GM18867 (cell line): ENCODE measurements around the gene COL8A2.

ENCODE experiments used
- ATAC-seq: cut with Tn5 transposase; IDR thresholded peaks from one replicate; pipeline ENCODE4 v1.9.1; 2021; ENCODE audit warnings: mild to moderate bottlenecking, moderate library complexity; ENCODE audit not compliant: unreplicated experiment

COL8A2 gene

GRCh38 chr1:36137226-36137625 lies 12.2 kb upstream of the COL8A2 start:
- no peak for ATAC-seq

GRCh38 chr1:36136535-36136934 lies 11.5 kb upstream of the COL8A2 start:
- ATAC-seq = no peak

- ATAC-seq = no peak
These were observed 10.8 kb upstream of the COL8A2 start for GRCh38 chr1:36135796-36136195.

GRCh38 chr1:36135330-36135667 lies 10.3 kb upstream of the COL8A2 start:
- ATAC-seq = no peak

DNA sequence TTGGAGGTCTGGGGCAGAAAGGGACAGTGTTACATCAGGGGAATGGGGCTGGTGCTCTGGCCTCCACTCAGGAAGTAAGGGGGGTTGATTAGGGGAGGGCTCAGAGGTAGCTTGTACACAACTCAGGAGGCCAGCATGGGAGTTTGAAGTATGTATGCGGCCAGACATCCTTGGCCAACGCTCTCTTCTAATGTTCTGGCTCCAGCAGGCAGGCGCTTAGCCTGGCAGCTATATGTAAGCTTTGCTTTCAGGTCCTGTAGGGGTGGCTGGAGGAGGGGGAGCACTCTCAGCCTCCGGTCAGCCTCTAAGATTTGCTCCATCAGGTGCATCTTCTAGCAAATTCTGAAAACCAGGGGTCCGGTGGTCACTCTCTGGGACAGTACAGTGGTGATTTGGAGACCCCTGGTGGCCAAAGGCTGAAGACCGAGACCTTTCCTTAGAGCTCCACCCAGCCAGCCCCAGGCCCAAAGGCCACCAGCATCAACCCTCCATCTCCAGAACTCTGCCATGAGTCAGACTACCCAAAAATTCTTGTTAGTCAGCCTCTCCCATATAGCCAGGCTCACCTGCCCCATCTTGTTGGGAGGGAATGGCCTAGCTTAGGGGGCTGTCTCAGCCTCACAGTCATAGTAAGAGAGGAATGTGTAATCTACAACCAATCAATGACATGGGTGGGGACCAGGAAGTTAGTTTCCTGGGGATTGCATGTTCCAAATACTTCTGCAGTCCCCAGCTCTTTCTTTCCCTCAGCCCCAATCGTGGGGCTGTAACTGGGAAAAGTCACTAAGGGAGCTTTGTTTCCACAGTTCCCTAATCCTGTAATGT lies 9.7 kb upstream of the COL8A2 start:
- no peak for ATAC-seq

GRCh38 chr1:36134031-36134430 lies 9.0 kb upstream of the COL8A2 start:
- no peak for ATAC-seq

GRCh38 chr1:36133484-36133883 lies 8.5 kb upstream of the COL8A2 start:
- ATAC-seq = no peak

DNA sequence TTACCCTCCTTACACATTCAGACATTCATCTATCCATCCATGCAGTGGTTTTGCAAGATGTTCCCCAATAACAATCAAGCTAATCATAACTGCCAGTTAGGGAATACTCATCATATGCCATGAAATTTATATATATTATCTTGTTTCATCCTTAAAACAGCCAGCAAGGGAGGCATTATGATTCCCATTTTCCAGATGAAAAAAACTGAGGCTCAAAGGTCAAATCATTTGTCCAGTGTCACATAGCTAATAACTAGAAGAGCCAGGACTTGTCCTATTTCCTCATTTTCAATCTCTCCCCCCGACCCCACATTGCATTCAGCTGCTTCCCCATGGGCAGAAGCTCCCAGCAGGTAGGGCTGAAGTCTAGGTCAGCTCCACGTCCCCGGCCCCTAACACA lies 7.0 kb upstream of the COL8A2 start:
- no peak for ATAC-seq

- ATAC-seq = no peak
These were observed 3.8 kb upstream of the COL8A2 start for GRCh38 chr1:36128905-36129206.

DNA sequence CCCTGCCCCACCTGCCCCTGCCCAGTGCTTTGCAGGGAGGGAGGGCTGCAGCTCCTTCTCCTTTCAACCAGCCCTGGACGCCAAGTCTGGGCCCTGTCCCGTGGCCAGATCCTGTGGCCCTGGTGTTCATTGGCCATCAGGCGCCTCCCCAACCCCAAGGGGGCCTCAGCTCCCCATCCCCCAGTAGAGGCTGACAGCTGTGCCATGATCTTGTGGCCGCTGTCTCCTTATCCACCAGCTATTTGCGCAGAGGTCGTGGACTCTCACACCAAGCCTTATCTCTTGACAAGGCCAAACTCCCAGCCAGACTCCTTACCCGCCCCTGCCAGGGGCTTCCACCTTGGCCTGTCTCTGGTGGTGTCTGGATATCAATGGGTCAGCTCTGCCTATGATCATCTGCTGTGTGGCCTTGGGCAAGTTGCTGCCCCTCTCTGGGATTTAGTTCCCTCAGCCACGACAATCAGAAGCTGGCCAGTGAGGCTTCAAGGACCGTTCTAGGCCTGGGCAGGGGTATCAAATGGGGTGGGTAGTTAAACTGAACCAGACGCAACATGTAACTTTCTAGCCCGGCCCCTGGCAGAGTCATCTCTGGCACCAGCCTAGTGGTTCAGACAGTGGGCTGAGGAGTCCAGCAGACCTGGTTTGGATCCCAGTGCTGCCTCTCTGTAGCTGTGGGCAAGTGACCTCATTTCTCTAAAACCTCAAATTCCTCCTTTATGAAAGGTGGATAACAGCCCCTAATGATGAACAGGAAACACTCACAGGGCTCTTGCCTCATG lies 3.3 kb upstream of the COL8A2 start:
- ATAC-seq = no peak

GRCh38 chr1:36126797-36127500 lies 1.9 kb upstream of the COL8A2 start:
- no peak for ATAC-seq

DNA sequence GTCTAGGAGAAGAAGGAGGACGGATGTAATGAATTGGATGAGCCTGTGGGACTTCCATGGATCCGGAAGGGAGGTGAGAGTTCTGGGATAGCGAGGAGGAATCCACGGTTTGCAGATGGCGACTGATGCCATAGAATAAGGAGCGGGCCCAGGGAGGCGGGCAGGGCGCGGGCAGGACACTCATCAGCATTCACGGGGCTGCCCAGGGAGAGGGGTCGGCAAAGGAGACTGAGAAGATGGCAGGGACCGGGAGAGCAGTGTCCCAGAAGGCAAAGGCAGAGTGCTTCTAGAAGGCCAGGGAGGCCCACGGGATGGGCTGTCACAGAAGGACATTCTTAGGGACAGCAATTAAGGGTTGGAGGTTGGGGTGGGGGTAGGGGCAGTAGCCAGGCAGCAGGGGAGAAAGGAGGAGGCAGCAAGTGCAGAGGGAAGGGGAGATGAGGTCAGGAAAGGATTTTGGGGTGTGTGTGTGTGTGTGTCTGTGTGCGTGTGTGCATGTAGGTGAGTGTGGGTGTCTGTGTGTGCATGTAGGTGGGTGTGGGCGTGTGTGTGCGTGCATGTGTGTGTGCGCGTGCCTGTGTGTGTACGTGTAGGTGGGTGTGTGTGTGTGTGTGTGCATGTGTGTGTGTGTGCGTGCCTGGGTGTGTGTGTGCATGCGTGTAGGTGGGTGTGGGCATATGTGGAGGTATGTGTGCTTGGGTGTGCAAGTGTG lies 1.1 kb upstream of the COL8A2 start:
- no peak for ATAC-seq

- ATAC-seq = no peak
These were observed 456 bp downstream of the COL8A2 start for GRCh38 chr1:36124404-36125128.

DNA sequence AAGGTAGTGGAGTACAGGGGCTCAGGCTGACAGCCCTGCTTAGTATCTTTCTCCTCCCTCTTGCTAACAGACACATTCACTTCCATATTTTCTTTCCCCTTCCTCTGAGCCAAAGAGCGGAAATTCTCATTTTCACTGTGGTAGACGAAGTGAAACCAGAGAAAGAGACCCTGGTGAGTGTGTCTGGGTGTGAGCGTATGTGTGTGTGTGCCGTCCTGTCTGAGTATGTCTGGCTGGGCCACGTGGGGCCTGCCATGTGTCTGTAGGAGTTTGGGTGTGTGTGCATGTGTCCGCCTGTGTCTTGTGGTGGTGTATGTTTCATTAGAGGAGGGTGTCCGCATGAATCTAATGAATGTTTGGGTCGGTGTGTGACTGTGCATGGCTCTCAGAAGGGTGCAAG lies 1.7 kb downstream of the COL8A2 start:
- ATAC-seq = no peak

GRCh38 chr1:36122062-36123030 lies 2.7 kb downstream of the COL8A2 start:
- ATAC-seq = no peak

DNA sequence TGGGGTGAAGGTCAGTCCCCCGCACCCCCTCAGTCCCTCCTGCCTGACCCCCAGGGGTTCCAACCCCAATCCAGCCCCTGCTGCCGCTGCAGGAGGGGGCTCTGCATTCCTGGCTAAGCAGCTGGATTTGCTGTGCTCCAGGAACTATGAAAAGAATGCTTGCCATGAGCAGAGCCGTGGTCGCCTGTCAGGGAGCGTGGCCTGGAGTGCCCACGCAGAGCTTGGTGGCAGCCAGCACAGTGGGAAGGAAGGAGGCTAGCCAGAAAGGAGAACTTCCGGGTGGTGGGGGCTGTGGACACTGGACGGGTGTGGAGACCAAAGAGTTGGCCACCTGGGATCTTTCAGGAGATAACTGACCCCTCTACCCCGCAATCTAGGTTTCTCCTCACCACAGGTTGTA lies 5.6 kb downstream of the COL8A2 start:
- ATAC-seq = no peak

DNA sequence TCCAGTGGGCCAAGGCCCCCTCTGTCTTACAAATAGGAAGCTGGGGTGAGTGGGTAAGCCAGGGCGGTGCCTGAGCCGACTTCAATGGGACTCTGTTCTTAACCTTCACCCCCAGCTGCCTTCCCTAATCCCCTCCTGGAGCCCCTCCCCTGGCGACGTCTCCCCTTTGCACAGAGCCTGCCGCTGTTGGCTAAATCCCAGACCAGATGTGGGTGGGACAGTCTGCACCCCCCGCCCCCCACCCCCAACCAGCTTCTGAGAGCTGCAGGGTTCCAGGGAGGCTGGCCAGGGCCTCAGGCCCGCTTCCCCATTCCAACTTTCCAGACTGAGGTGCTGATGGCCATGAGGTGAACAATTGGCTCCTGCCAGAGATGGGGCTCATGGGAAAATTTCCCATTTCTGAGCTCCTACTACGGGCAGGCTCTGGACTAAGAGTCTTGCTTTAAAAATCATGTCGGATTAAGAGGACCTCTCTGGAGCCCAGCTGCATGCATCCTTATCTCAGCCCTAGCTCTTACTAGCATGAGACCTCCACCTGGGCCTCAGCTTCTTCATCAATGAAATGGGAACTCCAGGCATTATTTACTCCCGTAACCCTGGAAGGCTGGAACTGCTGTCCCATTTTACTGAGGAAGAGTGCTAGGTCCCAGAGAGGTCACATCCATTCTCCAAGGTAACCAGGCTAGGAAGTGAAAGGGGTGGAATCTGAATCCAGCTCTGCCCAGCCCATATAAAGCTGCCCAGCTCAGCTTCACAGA lies 6.4 kb downstream of the COL8A2 start:
- no peak for ATAC-seq

- ATAC-seq = no peak
These were observed 8.1 kb downstream of the COL8A2 start for GRCh38 chr1:36116901-36117300.

- no peak for ATAC-seq
These were observed 9.1 kb downstream of the COL8A2 start for GRCh38 chr1:36115931-36116330.
